Gastrocnemius medialis (tissue), 4 donors: ENCODE measurements around the gene EMX1. TPM values are rescaled to one million over a fixed set of nuclear protein-coding genes. Genes with fewer than 3 reads are reported as not detected.

Experiments
- ATAC-seq, 2 donors: fragments of 150-250 bp; one replicate each; pipeline ENCODE4 v1.9.1; 2016
- DNase-seq, 2 donors: peaks; one replicate each; pipeline ENCODE4 v3.0.0-alpha.2; 2019
- H3K27ac ChIP-seq, 4 donors: fragments of 200-600 bp; sonication (generic); 1 replicate in 1 of 4; 2 replicates in 3 of 4; pipeline ENCODE4 v1.5.1; 2016 to 2018; ENCODE audit warnings: mild to moderate bottlenecking in 2 of 4, moderate library complexity in 1 of 4
- H3K27me3 ChIP-seq, 3 donors: fragments of 200-600 bp; sonication (generic) in 2 of 3; 1 replicate in 1 of 3; 2 replicates in 2 of 3; pipeline versions ENCODE4 v1.5.1 to v1.6.0; 2016 to 2019; ENCODE audit warnings: mild to moderate bottlenecking in 1 of 3, moderate library complexity in 1 of 3
- H3K36me3 ChIP-seq, 2 donors: fragments of 200-600 bp; sonication (generic) in 1 of 2; one replicate each; pipeline ENCODE4 v1.5.1; 2017 to 2018
- H3K4me1 ChIP-seq, 2 donors: fragments of 200-600 bp; sonication (generic) in 1 of 2; one replicate each; pipeline ENCODE4 v1.5.1; 2016 to 2017; ENCODE audit warnings: mild to moderate bottlenecking in 2 of 2
- H3K4me3 ChIP-seq, 4 donors: fragments of 200-600 bp; sonication (generic) in 3 of 4; 1 replicate in 1 of 4; 2 replicates in 3 of 4; pipeline ENCODE4 v1.5.1; 2016 to 2019; ENCODE audit warnings: mild to moderate bottlenecking in 2 of 4
- H3K9me3 ChIP-seq, 3 donors: fragments of 200-600 bp; sonication (generic) in 2 of 3; 1 replicate in 1 of 3; 2 replicates in 2 of 3; pipeline ENCODE4 v1.5.1; 2016 to 2019
- CTCF ChIP-seq, 5 experiments: fragments of 450-650 bp in 3 of 5; fragments of 200-600 bp in 2 of 5; sonication (generic) in 2 of 5; IDR thresholded peaks in 4 of 5; conservative IDR thresholded peaks in 1 of 5; 1 replicate in 4 of 5; 2 replicates in 1 of 5; pipeline ENCODE4 v1.5.1; 2016 to 2019; ENCODE audit warnings: antibody characterized with exemption in 5 of 5, mild to moderate bottlenecking in 3 of 5, moderate library complexity in 3 of 5
- POLR2A ChIP-seq, 2 donors: fragments of 450-650 bp; IDR thresholded peaks; one replicate each; pipeline ENCODE4 v1.6.1; 2017; ENCODE audit warnings: antibody characterized with exemption in 2 of 2, mild to moderate bottlenecking in 2 of 2, moderate library complexity in 2 of 2
- in situ Hi-C, 4 donors: fragments of 200-750 bp; cut with MboI; loops; one replicate each; pipeline versions ENCODE4 v1.15.0 to v1.8.0; 2017; ENCODE audit warnings: low sequenced_read_pairs in 4 of 4
- intact Hi-C: fragments of 100-400 bp; cut with DNase I; formaldehyde crosslinking; loops from one replicate; pipeline ENCODE4 v1.15.1; 2023; ENCODE audit warnings: low total_unique reads
- total RNA-seq, 4 donors: library from RNA; depleted of rRNA; stranded (reverse); fragments of >200 nt; gene quantifications; one replicate each; pipeline versions ENCODE4 v1.1.0 to v1.2.3, GENCODE V29; 2016

EMX1 gene
- total RNA-seq, 4 donors from 2014 or later, result not detected

GRCh38 chr2:72959995-72960981 is 43.0 kb downstream of the EMX1 start:
- in situ Hi-C loops, result no loop called here
- no peak for DNase-seq
- TF ChIP-seq POLR2A (IDR thresholded peaks at IDR 0.05) (no peak), CTCF (IDR thresholded peaks at IDR 0.05 in 4 of 5, conservative IDR thresholded peaks at IDR 0.05 in 1 of 5) (no peak)
- no peak overlapping the region for H3K27ac ChIP-seq
- no peaks in the 10 kb centered on the region for H3K36me3 ChIP-seq
- no peaks in the 10 kb centered on the region for H3K27me3 ChIP-seq
- intact Hi-C loops, result no loop called here
- H3K4me1 ChIP-seq, result no peaks in the 10 kb centered on the region
- H3K9me3 ChIP-seq, result no peaks in the 10 kb centered on the region
- ATAC-seq, result no peak
- no peak overlapping the region for H3K4me3 ChIP-seq

GRCh38 chr2:72961036-72961720 is 43.9 kb downstream of the EMX1 start:
- in situ Hi-C loops (no loop called here), intact Hi-C loops (no loop called here)
- ATAC-seq, result no peak
- Histone ChIP-seq H3K4me1 (no peaks in the 10 kb centered on the region), H3K27ac (no peak overlapping the region), H3K9me3 (no peaks in the 10 kb centered on the region), H3K4me3 (no peak overlapping the region), H3K36me3 (peaks cover 0 to 6% of the 10 kb centered on the region in 2 donors), H3K27me3 (no peaks in the 10 kb centered on the region)
- no peak for DNase-seq
- TF ChIP-seq CTCF (IDR thresholded peaks at IDR 0.05 in 4 of 5, conservative IDR thresholded peaks at IDR 0.05 in 1 of 5), result no peak
- TF ChIP-seq POLR2A (IDR thresholded peaks at IDR 0.05), result no peak

- Histone ChIP-seq H3K4me3 (no peak overlapping the region), H3K27ac (no peak overlapping the region), H3K27me3 (no peaks in the 10 kb centered on the region), H3K4me1 (no peaks in the 10 kb centered on the region), H3K36me3 (peaks cover 0 to 14% of the 10 kb centered on the region in 2 donors), H3K9me3 (no peaks in the 10 kb centered on the region)
- ATAC-seq (no peak), DNase-seq (no peak)
- in situ Hi-C loops (no loop called here), intact Hi-C loops (no loop called here)
- TF ChIP-seq POLR2A (IDR thresholded peaks at IDR 0.05), result no peak
- no peak for TF ChIP-seq CTCF (IDR thresholded peaks at IDR 0.05 in 4 of 5, conservative IDR thresholded peaks at IDR 0.05 in 1 of 5)
These were observed 44.6 kb downstream of the EMX1 start for GRCh38 chr2:72961853-72962468.

- intact Hi-C loops (no loop called here), in situ Hi-C loops (no loop called here)
- H3K9me3 ChIP-seq, result no peaks in the 10 kb centered on the region
- H3K4me1 ChIP-seq, result no peaks in the 10 kb centered on the region
- no peak for DNase-seq
- no peak for TF ChIP-seq POLR2A (IDR thresholded peaks at IDR 0.05)
- no peak for TF ChIP-seq CTCF (IDR thresholded peaks at IDR 0.05 in 4 of 5, conservative IDR thresholded peaks at IDR 0.05 in 1 of 5)
- H3K36me3 ChIP-seq, result peaks cover 0 to 16% of the 10 kb centered on the region in 2 donors
- H3K27me3 ChIP-seq, result no peaks in the 10 kb centered on the region
- no peak for ATAC-seq
- no peak overlapping the region for H3K4me3 ChIP-seq
- H3K27ac ChIP-seq, result no peak overlapping the region
These were observed 45.6 kb downstream of the EMX1 start for GRCh38 chr2:72962911-72963310.
